Ascending aorta (tissue), 2 donors: ENCODE results near the gene ITGA4. TPM values are rescaled to one million over a fixed set of nuclear protein-coding genes. Genes with fewer than 3 reads are reported as not detected.

Experiments
- DNase-seq, 2 donors: peaks; one replicate each; pipeline ENCODE4 v3.0.0-alpha.2; 2019; ENCODE audit warnings: low spot score in 2 of 2
- H3K27ac ChIP-seq, 2 donors: fragments of 200-600 bp; sonication (generic); one replicate each; pipeline ENCODE4 v1.5.1; 2016 to 2017; ENCODE audit warnings: mild to moderate bottlenecking in 1 of 2
- H3K27me3 ChIP-seq: fragments of 200-600 bp; sonication (generic); one replicate; pipeline ENCODE4 v1.5.1; 2017
- H3K36me3 ChIP-seq, 2 donors: fragments of 200-600 bp; sonication (generic); one replicate each; pipeline ENCODE4 v1.5.1; 2016
- H3K4me1 ChIP-seq, 2 donors: fragments of 200-600 bp; sonication (generic); one replicate each; pipeline ENCODE4 v1.5.1; 2016 to 2017; ENCODE audit warnings: mild to moderate bottlenecking in 1 of 2
- H3K4me3 ChIP-seq, 2 donors: fragments of 200-600 bp; sonication (generic); one replicate each; pipeline ENCODE4 v1.5.1; 2016 to 2017; ENCODE audit warnings: mild to moderate bottlenecking in 1 of 2
- H3K9me3 ChIP-seq, 2 donors: fragments of 200-600 bp; sonication (generic); one replicate each; pipeline ENCODE4 v1.5.1; 2016
- intact Hi-C: fragments of 100-400 bp; cut with DNase I; formaldehyde crosslinking; loops from one replicate; pipeline ENCODE4 v1.15.1; 2023
- total RNA-seq: library from RNA; depleted of rRNA; stranded (reverse); fragments of >200 nt; gene quantifications from one replicate; pipeline ENCODE4 v1.1.0, GENCODE V29; 2016
- TF ChIP-seq, protein P1 (sequence below), 3 experiments: fragments of 200-600 bp in 2 of 3; fragments of 450-650 bp in 1 of 3; sonication (generic) in 2 of 3; IDR thresholded peaks; one replicate each; pipeline ENCODE4 v1.5.1; 2016 to 2019; ENCODE audit warnings: antibody characterized with exemption in 3 of 3, mild to moderate bottlenecking in 1 of 3, moderate library complexity in 1 of 3

The ITGA4 gene
- total RNA-seq, 1 donor from 2014 or later, result 6.6 TPM

- H3K9me3 ChIP-seq, result no peaks in the 10 kb centered on the region
- H3K36me3 ChIP-seq, result no peaks in the 10 kb centered on the region
- H3K4me3 ChIP-seq, result no peak overlapping the region
- TF ChIP-seq, protein P1, sequence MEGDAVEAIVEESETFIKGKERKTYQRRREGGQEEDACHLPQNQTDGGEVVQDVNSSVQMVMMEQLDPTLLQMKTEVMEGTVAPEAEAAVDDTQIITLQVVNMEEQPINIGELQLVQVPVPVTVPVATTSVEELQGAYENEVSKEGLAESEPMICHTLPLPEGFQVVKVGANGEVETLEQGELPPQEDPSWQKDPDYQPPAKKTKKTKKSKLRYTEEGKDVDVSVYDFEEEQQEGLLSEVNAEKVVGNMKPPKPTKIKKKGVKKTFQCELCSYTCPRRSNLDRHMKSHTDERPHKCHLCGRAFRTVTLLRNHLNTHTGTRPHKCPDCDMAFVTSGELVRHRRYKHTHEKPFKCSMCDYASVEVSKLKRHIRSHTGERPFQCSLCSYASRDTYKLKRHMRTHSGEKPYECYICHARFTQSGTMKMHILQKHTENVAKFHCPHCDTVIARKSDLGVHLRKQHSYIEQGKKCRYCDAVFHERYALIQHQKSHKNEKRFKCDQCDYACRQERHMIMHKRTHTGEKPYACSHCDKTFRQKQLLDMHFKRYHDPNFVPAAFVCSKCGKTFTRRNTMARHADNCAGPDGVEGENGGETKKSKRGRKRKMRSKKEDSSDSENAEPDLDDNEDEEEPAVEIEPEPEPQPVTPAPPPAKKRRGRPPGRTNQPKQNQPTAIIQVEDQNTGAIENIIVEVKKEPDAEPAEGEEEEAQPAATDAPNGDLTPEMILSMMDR (IDR thresholded peaks at IDR 0.05), result no peak
- intact Hi-C loops, result no loop called here
- H3K4me1 ChIP-seq, result no peaks in the 10 kb centered on the region
- no peak for DNase-seq
- H3K27ac ChIP-seq, result no peak overlapping the region
- H3K27me3 ChIP-seq, result no peaks in the 10 kb centered on the region
These were observed 63.1 kb downstream of the ITGA4 start for GRCh38 chr2:181520253-181520652.

GRCh38 chr2:181523756-181524155 lies 66.6 kb downstream of the ITGA4 start:
- H3K9me3 ChIP-seq, result no peaks in the 10 kb centered on the region
- no peaks in the 10 kb centered on the region for H3K27me3 ChIP-seq
- H3K4me1 ChIP-seq, result no peaks in the 10 kb centered on the region
- TF ChIP-seq, protein P1 (IDR thresholded peaks at IDR 0.05), result no peak
- no peaks in the 10 kb centered on the region for H3K36me3 ChIP-seq
- no peak for DNase-seq
- intact Hi-C loops, result no loop called here
- H3K27ac ChIP-seq, result no peak overlapping the region
- H3K4me3 ChIP-seq, result no peak overlapping the region

GRCh38 chr2:181526014-181526413 lies 68.8 kb downstream of the ITGA4 start:
- Histone ChIP-seq H3K9me3 (no peaks in the 10 kb centered on the region), H3K27ac (no peak overlapping the region), H3K36me3 (no peaks in the 10 kb centered on the region), H3K4me1 (no peaks in the 10 kb centered on the region), H3K4me3 (no peak overlapping the region), H3K27me3 (no peaks in the 10 kb centered on the region)
- intact Hi-C loops, result no loop called here
- TF ChIP-seq, protein P1 (IDR thresholded peaks at IDR 0.05), result no peak
- DNase-seq, result no peak

GRCh38 chr2:181527058-181527457 lies 69.9 kb downstream of the ITGA4 start:
- Histone ChIP-seq H3K9me3 (no peaks in the 10 kb centered on the region), H3K36me3 (no peaks in the 10 kb centered on the region), H3K27ac (no peak overlapping the region), H3K4me1 (no peaks in the 10 kb centered on the region), H3K4me3 (no peak overlapping the region), H3K27me3 (no peaks in the 10 kb centered on the region)
- TF ChIP-seq, protein P1 (IDR thresholded peaks at IDR 0.05), result no peak
- intact Hi-C loops, result no loop called here
- no peak for DNase-seq

- no peak overlapping the region for H3K4me3 ChIP-seq
- TF ChIP-seq, protein P1 (IDR thresholded peaks at IDR 0.05), result no peak
- intact Hi-C loops, result no loop called here
- H3K36me3 ChIP-seq, result no peaks in the 10 kb centered on the region
- no peak for DNase-seq
- no peaks in the 10 kb centered on the region for H3K9me3 ChIP-seq
- H3K27ac ChIP-seq, result no peak overlapping the region
- H3K27me3 ChIP-seq, result no peaks in the 10 kb centered on the region
- H3K4me1 ChIP-seq, result no peaks in the 10 kb centered on the region
These were observed 71.3 kb downstream of the ITGA4 start for GRCh38 chr2:181528441-181528840.

DNA sequence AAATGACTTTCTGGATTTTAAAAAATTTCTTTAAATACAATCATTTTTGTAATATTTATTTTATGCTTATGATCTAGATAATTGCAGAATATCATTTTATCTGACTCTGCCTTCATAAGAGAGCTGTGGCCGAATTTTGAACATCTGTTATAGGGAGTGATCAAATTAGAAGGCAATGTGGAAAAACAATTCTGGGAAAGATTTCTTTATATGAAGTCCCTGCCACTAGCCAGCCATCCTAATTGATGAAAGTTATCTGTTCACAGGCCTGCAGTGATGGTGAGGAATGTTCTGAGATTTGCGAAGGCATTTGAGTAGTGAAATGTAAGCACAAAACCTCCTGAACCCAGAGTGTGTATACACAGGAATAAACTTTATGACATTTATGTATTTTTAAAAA lies 79.5 kb downstream of the ITGA4 start:
- TF ChIP-seq, protein P1 (IDR thresholded peaks at IDR 0.05), result no peak
- H3K9me3 ChIP-seq, result no peaks in the 10 kb centered on the region
- intact Hi-C loops, result no loop called here
- H3K27me3 ChIP-seq, result no peaks in the 10 kb centered on the region
- no peaks in the 10 kb centered on the region for H3K36me3 ChIP-seq
- DNase-seq, result no peak
- no peaks in the 10 kb centered on the region for H3K4me1 ChIP-seq
- no peak overlapping the region for H3K27ac ChIP-seq
- no peak overlapping the region for H3K4me3 ChIP-seq
